Loucy (cell line): ENCODE data around the gene TMEM132E.

Experiments used
- H2AFZ ChIP-seq: fragments of 200-600 bp; sonication (generic); 2 replicates; pipeline ENCODE4 v1.6.0; 2016; ENCODE audit warnings: antibody characterized with exemption, mild to moderate bottlenecking, low read length, moderate library complexity
- H3F3A ChIP-seq: fragments of 200-600 bp; 2 replicates; pipeline ENCODE4 v1.6.0; 2016; ENCODE audit warnings: antibody characterized with exemption, low read depth, mild to moderate bottlenecking
- H3K27me3 ChIP-seq: fragments of 200-600 bp; sonication (generic); 2 replicates; pipeline ENCODE4 v1.6.1; 2014; ENCODE audit warnings: low read length, mild to moderate bottlenecking; ENCODE audit not compliant: insufficient read depth, poor library complexity, severe bottlenecking
- H3K36me3 ChIP-seq: fragments of 200-600 bp; sonication (generic); 2 replicates; pipeline ENCODE4 v1.6.1; 2016; ENCODE audit warnings: low read length; ENCODE audit not compliant: insufficient read depth
- H3K4me1 ChIP-seq: fragments of 200-600 bp; sonication (generic); 2 replicates; pipeline ENCODE4 v1.5.1; 2014; ENCODE audit warnings: low read length, mild to moderate bottlenecking; ENCODE audit not compliant: insufficient read depth, poor library complexity, severe bottlenecking
- H3K4me2 ChIP-seq: fragments of 200-600 bp; sonication (generic); 2 replicates; pipeline ENCODE4 v1.6.0; 2014; ENCODE audit warnings: antibody characterized with exemption, low read length, low read depth, mild to moderate bottlenecking; ENCODE audit not compliant: poor library complexity, severe bottlenecking
- H3K4me3 ChIP-seq: fragments of 200-600 bp; sonication (generic); 2 replicates; pipeline ENCODE4 v1.5.1; 2014; ENCODE audit warnings: low read length, mild to moderate bottlenecking, mixed read lengths; ENCODE audit not compliant: poor library complexity, severe bottlenecking
- H3K79me2 ChIP-seq: fragments of 200-600 bp; sonication (generic); 2 replicates; pipeline ENCODE4 v1.6.1; 2014; ENCODE audit warnings: low read length; ENCODE audit not compliant: insufficient read depth
- H3K9ac ChIP-seq: fragments of 200-600 bp; sonication (generic); 2 replicates; pipeline ENCODE4 v1.6.0; 2014; ENCODE audit warnings: mild to moderate bottlenecking, low read depth, low read length, moderate library complexity; ENCODE audit not compliant: poor library complexity, severe bottlenecking
- H3K9me2 ChIP-seq: fragments of 200-600 bp; sonication (generic); replicated peaks from 2 replicates; pipeline ENCODE4 v1.6.1; 2016; ENCODE audit warnings: low read depth, low read length, mixed read lengths
- H3K9me3 ChIP-seq: fragments of 200-600 bp; sonication (generic); 2 replicates; pipeline ENCODE4 v1.6.1; 2014; ENCODE audit warnings: mild to moderate bottlenecking, antibody characterized with exemption, low read length, low read depth; ENCODE audit not compliant: insufficient read depth
- H4K20me1 ChIP-seq: fragments of 200-600 bp; sonication (generic); 2 replicates; pipeline ENCODE4 v1.6.0; 2014; ENCODE audit warnings: antibody characterized with exemption, low read length, mild to moderate bottlenecking; ENCODE audit not compliant: insufficient read depth, poor library complexity, severe bottlenecking
- CTCF ChIP-seq: fragments of 200-600 bp; sonication (generic); conservative IDR thresholded peaks from 2 replicates; pipeline ENCODE4 v1.5.1; 2014; ENCODE audit warnings: mild to moderate bottlenecking, antibody characterized with exemption, low read length
- EZH2phosphoT487 ChIP-seq: fragments of 200-600 bp; IDR thresholded peaks from 2 replicates; pipeline ENCODE4 v1.6.1; 2018; ENCODE audit warnings: antibody characterized with exemption, mild to moderate bottlenecking, moderate library complexity, borderline replicate concordance

The TMEM132E gene

GRCh38 chr17:34633351-34633750 lies 54.0 kb downstream of the TMEM132E start:
- no peak overlapping the region for H3K4me3 ChIP-seq
- no peaks in the 10 kb centered on the region for H3F3A ChIP-seq
- H3K4me2 ChIP-seq, result no peak overlapping the region

GRCh38 chr17:34633760-34634159 lies 54.4 kb downstream of the TMEM132E start:
- H2AFZ ChIP-seq, result no peak overlapping the region
- H3K9me3 ChIP-seq, result no peaks in the 10 kb centered on the region
- H3K4me3 ChIP-seq, result no peak overlapping the region
- H3K36me3 ChIP-seq, result no peaks in the 10 kb centered on the region
- no peaks in the 10 kb centered on the region for H3F3A ChIP-seq
- no peaks in the 10 kb centered on the region for H3K9me2 ChIP-seq
- no peaks in the 10 kb centered on the region for H4K20me1 ChIP-seq
- H3K79me2 ChIP-seq, result peaks cover 20% of the 10 kb centered on the region
- peaks cover 21% of the 10 kb centered on the region for H3K4me1 ChIP-seq
- no peak overlapping the region for H3K9ac ChIP-seq
- TF ChIP-seq CTCF (no peak), EZH2phosphoT487 (no peak)
- no peak overlapping the region for H3K4me2 ChIP-seq
- H3K27me3 ChIP-seq, result no peaks in the 10 kb centered on the region

More at GRCh38 chr17:34633351-34633750, 54.0 kb downstream of the TMEM132E start:
- peaks cover 17% of the 10 kb centered on the region for H3K4me1 ChIP-seq
- H3K79me2 ChIP-seq, result peaks cover 18% of the 10 kb centered on the region
- H2AFZ ChIP-seq, result no peak overlapping the region
- H4K20me1 ChIP-seq, result no peaks in the 10 kb centered on the region
- H3K9me3 ChIP-seq, result no peaks in the 10 kb centered on the region
- no peaks in the 10 kb centered on the region for H3K27me3 ChIP-seq
- H3K9ac ChIP-seq, result no peak overlapping the region
- no peaks in the 10 kb centered on the region for H3K9me2 ChIP-seq
- H3K36me3 ChIP-seq, result no peaks in the 10 kb centered on the region
- TF ChIP-seq EZH2phosphoT487 (no peak), CTCF (no peak)

- Histone ChIP-seq H4K20me1 (no peaks in the 10 kb centered on the region), H3K79me2 (peaks cover 20% of the 10 kb centered on the region), H2AFZ (no peak overlapping the region), H3K9me2 (no peaks in the 10 kb centered on the region), H3K4me2 (no peak overlapping the region), H3K4me1 (peaks cover 28% of the 10 kb centered on the region), H3K36me3 (no peaks in the 10 kb centered on the region), H3K4me3 (no peak overlapping the region), H3K9ac (no peak overlapping the region), H3F3A (no peaks in the 10 kb centered on the region), H3K9me3 (no peaks in the 10 kb centered on the region), H3K27me3 (no peaks in the 10 kb centered on the region)
- TF ChIP-seq EZH2phosphoT487, result no peak
- TF ChIP-seq CTCF, result no peak
These were observed 55.3 kb downstream of the TMEM132E start for GRCh38 chr17:34634551-34635160.
